SU-DHL-6 (cell line): ENCODE measurements around the gene MDM4.

ENCODE experiments used
- H2AFZ ChIP-seq: fragments of 200-600 bp; sonication (generic); 2 replicates; pipeline ENCODE4 v1.6.1; 2014; ENCODE audit warnings: low read depth, mild to moderate bottlenecking, moderate library complexity, mixed read lengths, antibody characterized with exemption, low read length; ENCODE audit not compliant: severe bottlenecking
- H3F3A ChIP-seq: fragments of 200-600 bp; shearing (Covaris generic); 2 replicates; pipeline ENCODE4 v1.6.0; 2016; ENCODE audit warnings: antibody characterized with exemption, mild to moderate bottlenecking; ENCODE audit not compliant: insufficient read depth
- H3K27ac ChIP-seq: fragments of 200-600 bp; sonication (generic); 2 replicates; pipeline ENCODE4 v1.5.1; 2016; ENCODE audit warnings: low read depth, mild to moderate bottlenecking, low read length, moderate library complexity, mixed read lengths
- H3K27me3 ChIP-seq: fragments of 200-600 bp; sonication (generic), shearing (Covaris generic); 2 replicates; pipeline ENCODE4 v1.6.0; 2014; ENCODE audit warnings: mild to moderate bottlenecking, low read length
- H3K36me3 ChIP-seq: fragments of 200-600 bp; sonication (generic); 2 replicates; pipeline ENCODE4 v1.6.1; 2014; ENCODE audit warnings: mild to moderate bottlenecking, low read length, mixed read lengths
- H3K4me2 ChIP-seq: fragments of 300-600, 200-600 bp; shearing (Covaris generic), sonication (generic); 2 replicates; pipeline ENCODE4 v1.6.0; 2014; ENCODE audit warnings: low read length, low read depth, mild to moderate bottlenecking; ENCODE audit not compliant: poor library complexity, severe bottlenecking
- H3K4me3 ChIP-seq: fragments of 200-600 bp; sonication (generic); 2 replicates; pipeline ENCODE4 v1.5.1; 2014; ENCODE audit warnings: antibody characterized with exemption, low read length, mild to moderate bottlenecking, mixed read lengths; ENCODE audit not compliant: insufficient read depth, poor library complexity, severe bottlenecking
- H3K79me2 ChIP-seq: fragments of 200-600 bp; sonication (generic); 2 replicates; pipeline ENCODE4 v1.6.1; 2014; ENCODE audit warnings: mild to moderate bottlenecking, low read length, moderate library complexity; ENCODE audit not compliant: insufficient read depth
- H3K9ac ChIP-seq: fragments of 200-600 bp; sonication (generic); 2 replicates; pipeline ENCODE4 v1.7.0; 2014; ENCODE audit warnings: mild to moderate bottlenecking, low read length
- H3K9me2 ChIP-seq: fragments of 200-600 bp; sonication (generic); replicated peaks from 2 replicates; pipeline ENCODE4 v1.6.1; 2014; ENCODE audit warnings: low read length; ENCODE audit not compliant: insufficient read depth
- H3K9me3 ChIP-seq: fragments of 200-600 bp; sonication (generic); 2 replicates; pipeline ENCODE4 v1.6.1; 2014; ENCODE audit warnings: low read length, mixed read lengths; ENCODE audit not compliant: insufficient read depth
- H4K20me1 ChIP-seq: fragments of 200-600 bp; sonication (generic); 2 replicates; pipeline ENCODE4 v1.6.1; 2014; ENCODE audit warnings: low read depth, mild to moderate bottlenecking, antibody characterized with exemption, low read length, moderate library complexity, mixed read lengths
- CTCF ChIP-seq: fragments of 200-600 bp; sonication (generic); IDR thresholded peaks from one replicate; pipeline ENCODE4 v1.5.1; 2017; ENCODE audit warnings: antibody characterized with exemption, mild to moderate bottlenecking, low read length, moderate library complexity; ENCODE audit not compliant: insufficient read depth, poor library complexity, severe bottlenecking
- EZH2phosphoT487 ChIP-seq: fragments of 200-600 bp; sonication (generic), shearing (Covaris generic); conservative IDR thresholded peaks from 2 replicates; pipeline ENCODE4 v1.6.1; 2018; ENCODE audit warnings: mild to moderate bottlenecking, antibody characterized with exemption, low read length, moderate library complexity, mixed read lengths

The MDM4 gene

GRCh38 chr1:204499511-204500468 lies 16.4 kb upstream of the MDM4 start:
- no peak overlapping the region for H3K4me2 ChIP-seq
- no peaks in the 10 kb centered on the region for H3K9me2 ChIP-seq
- no peak for TF ChIP-seq CTCF
- TF ChIP-seq EZH2phosphoT487, result no peak
- H3K27ac ChIP-seq, result no peak overlapping the region
- H3K9me3 ChIP-seq, result no peaks in the 10 kb centered on the region
- no peak overlapping the region for H3K9ac ChIP-seq
- no peaks in the 10 kb centered on the region for H3K36me3 ChIP-seq
- H2AFZ ChIP-seq, result no peak overlapping the region
- no peak overlapping the region for H3K4me3 ChIP-seq
- no peaks in the 10 kb centered on the region for H3K27me3 ChIP-seq
- H3F3A ChIP-seq, result peaks cover 8% of the 10 kb centered on the region
- H3K79me2 ChIP-seq, result no peaks in the 10 kb centered on the region
- no peaks in the 10 kb centered on the region for H4K20me1 ChIP-seq

- no peaks in the 10 kb centered on the region for H3K79me2 ChIP-seq
- no peaks in the 10 kb centered on the region for H3K36me3 ChIP-seq
- H3K27me3 ChIP-seq, result no peaks in the 10 kb centered on the region
- H3K9me3 ChIP-seq, result no peaks in the 10 kb centered on the region
- H3K9me2 ChIP-seq, result no peaks in the 10 kb centered on the region
- no peak overlapping the region for H2AFZ ChIP-seq
- peaks cover 13% of the 10 kb centered on the region for H3F3A ChIP-seq
- no peak overlapping the region for H3K4me3 ChIP-seq
- H3K9ac ChIP-seq, result no peak overlapping the region
- H4K20me1 ChIP-seq, result no peaks in the 10 kb centered on the region
- H3K4me2 ChIP-seq, result no peak overlapping the region
- no peak for TF ChIP-seq CTCF
- no peak for TF ChIP-seq EZH2phosphoT487
- H3K27ac ChIP-seq, result no peak overlapping the region
Measured at GRCh38 chr1:204502241-204502640, 14.0 kb upstream of the MDM4 start.

GRCh38 chr1:204503122-204503912 lies 12.9 kb upstream of the MDM4 start:
- H3K4me3 ChIP-seq, result no peak overlapping the region
- H3K27ac ChIP-seq, result no peak overlapping the region
- TF ChIP-seq EZH2phosphoT487, result no peak
- TF ChIP-seq CTCF, result peak; percentile 48
- no peak overlapping the region for H3K4me2 ChIP-seq
- peaks cover 13% of the 10 kb centered on the region for H3F3A ChIP-seq
- H2AFZ ChIP-seq, result no peak overlapping the region
- no peaks in the 10 kb centered on the region for H3K9me3 ChIP-seq
- H3K36me3 ChIP-seq, result no peaks in the 10 kb centered on the region
- H3K79me2 ChIP-seq, result no peaks in the 10 kb centered on the region
- H3K9ac ChIP-seq, result no peak overlapping the region
- H4K20me1 ChIP-seq, result no peaks in the 10 kb centered on the region
- H3K9me2 ChIP-seq, result no peaks in the 10 kb centered on the region
- H3K27me3 ChIP-seq, result no peaks in the 10 kb centered on the region
